ACHN (cell line): ENCODE results near the gene B3GAT1.
"Not testable (repeated sequence)": the region's sequence is repeated elsewhere in the genome, so short reads cannot be mapped to it uniquely, and the experiment has no call there.

Experiments used
- DNase-seq: peaks from one replicate; pipeline ENCODE4 v3.0.0-alpha.2; 2015
- in situ Hi-C: cut with HindIII; loops from 2 replicates; pipeline ENCODE4 v1.10.0; 2017; ENCODE audit warnings: low sequenced_read_pairs, low pct_ligation_motif_present, low pct_unique_long_range_greater_than_20kb

Gene B3GAT1

DNA sequence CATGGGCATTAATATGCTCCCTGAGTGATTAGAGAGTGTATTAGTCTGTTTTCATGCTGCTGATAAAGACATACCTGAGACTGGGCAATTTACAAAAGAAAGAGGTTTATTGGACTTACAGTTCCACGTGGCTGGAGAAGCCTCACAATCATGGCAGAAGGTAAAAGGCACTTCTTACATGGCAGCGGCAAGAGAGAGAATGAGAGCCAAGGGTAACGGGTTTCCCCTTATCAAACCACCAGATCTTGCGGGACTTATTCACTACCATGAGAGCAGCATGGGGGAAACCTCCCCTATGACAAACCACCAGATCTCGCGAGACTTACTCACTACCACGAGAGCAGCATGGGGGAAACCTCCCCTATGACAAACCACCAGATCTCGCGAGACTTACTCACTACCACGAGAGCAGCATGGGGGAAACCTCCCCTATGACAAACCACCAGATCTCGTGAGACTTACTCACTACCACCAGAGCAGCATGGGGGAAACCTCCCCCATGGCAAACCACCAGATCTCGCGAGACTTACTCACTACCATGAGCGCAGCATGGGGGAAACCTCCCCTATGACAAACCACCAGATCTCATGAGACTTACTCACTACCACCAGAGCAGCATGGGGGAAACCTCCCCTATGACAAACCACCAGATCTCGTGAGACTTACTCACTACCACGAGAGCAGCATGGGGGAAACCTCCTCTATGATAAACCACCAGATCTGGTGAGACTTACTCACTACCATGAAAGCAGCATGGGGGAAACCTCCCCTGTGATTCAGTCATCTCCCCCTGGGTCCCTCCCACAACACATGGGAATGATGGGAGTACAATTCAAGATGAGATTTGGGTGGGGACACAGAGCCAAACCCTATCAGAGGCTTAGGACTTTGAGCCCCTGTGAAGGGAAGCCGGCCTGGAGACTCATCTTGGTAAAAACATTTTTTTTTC lies 32.4 kb upstream of the B3GAT1 start:
- DNase-seq, result not testable (repeated sequence)

DNA sequence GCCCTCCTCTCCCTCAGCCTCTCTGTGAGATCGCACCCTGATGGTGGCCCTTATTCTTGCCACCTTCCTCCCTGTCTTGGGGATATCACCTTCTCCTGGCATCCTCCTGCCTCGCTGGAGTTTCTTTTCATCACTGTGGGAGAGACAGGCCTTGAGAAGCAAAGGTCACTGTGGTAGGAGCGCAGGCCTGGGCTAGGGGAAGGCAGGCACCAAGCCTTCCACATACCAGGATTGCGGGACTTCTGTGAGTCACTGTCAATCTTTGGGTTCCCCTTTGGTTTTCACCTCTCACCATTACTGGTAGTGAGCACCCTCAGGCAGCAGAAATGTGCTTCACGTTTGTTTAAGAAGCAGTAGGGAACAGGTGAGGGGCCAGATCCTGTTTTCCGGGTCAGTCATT lies 31.2 kb upstream of the B3GAT1 start:
- in situ Hi-C loops, result no loop called here
- DNase-seq, result no peak

More for the DNA sequence above, 32.4 kb upstream of the B3GAT1 start:
- in situ Hi-C loops, result not testable (repeated sequence)

DNA sequence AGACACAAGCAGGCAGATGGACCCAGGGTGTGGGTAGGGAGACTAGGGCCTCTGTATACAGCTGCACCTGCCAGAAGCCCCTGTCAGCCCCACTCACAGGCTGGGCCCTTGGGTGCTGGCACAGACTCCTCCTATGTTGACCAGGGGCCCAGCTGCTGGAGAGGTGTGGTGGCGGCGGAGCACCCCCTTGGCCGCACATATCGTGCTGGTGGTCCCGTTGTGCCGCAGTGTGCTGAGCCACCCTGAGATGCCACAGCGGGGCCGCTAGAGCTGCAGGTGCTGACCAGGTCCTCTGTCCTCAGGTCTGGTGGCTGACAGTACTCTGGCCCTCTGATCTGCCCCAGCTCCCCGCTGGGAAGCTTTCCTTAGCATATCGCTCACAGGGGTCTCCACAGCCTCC lies 30.2 kb upstream of the B3GAT1 start:
- in situ Hi-C loops, result no loop called here
- DNase-seq, result no peak

DNA sequence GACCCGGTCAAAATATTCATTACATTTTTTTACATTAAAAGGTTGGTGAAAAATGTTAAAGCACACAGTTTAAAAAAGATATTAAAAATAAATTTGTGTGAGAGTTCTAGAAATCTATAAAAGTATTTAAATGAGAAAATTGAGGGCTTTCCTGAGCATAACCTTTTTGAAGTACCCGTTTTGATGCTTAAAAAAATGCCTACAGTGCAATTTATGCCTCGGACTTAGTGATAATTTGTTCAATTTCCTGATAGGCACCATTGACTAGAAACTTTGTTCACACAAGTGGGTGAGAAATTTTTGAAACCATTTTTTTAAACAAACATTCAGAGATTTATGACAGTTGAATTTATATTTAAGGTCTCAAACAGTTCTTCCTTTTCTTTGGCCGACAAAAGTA lies 29.7 kb upstream of the B3GAT1 start:
- DNase-seq, result no peak
- in situ Hi-C loops, result no loop called here

DNA sequence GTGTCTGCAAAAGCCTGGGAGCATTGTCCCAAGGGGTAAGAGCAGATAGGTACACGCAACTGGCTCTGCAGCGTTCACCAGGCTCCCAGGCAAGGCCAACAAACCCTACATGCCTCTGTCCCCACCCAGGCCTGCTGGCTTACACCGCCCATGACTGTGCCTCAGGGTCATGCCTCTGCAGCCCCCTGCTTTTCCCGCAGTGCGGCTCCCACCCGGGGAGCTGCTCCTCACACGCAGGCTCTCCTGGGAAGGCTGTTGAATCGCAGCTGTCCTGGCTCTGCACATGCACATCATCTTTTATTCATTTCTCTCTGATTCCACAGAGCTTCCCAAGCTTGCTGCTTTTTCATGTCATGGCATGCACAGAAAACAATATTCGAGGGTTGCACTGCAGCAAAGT lies 29.2 kb upstream of the B3GAT1 start:
- in situ Hi-C loops, result no loop called here
- DNase-seq, result no peak

DNA sequence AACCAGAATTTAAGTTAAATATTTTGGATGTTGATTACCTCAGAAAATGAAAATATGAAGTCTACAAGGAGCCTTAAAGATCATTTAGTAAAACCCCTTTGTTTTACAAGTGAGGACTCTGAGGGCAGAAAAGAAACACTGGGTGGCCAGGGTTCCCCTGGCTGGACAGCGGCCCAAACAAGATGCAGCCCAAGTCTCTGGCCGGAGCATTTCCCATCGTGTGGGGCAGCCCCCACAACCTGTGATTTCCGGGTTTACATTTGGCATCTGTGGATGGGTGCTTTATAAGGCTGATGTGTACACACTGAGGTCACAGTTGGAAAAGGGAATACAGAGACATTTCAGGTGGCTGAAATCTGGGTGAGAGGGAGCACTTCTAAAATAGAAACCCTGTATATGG lies 28.8 kb upstream of the B3GAT1 start:
- in situ Hi-C loops, result no loop called here
- DNase-seq, result no peak

DNA sequence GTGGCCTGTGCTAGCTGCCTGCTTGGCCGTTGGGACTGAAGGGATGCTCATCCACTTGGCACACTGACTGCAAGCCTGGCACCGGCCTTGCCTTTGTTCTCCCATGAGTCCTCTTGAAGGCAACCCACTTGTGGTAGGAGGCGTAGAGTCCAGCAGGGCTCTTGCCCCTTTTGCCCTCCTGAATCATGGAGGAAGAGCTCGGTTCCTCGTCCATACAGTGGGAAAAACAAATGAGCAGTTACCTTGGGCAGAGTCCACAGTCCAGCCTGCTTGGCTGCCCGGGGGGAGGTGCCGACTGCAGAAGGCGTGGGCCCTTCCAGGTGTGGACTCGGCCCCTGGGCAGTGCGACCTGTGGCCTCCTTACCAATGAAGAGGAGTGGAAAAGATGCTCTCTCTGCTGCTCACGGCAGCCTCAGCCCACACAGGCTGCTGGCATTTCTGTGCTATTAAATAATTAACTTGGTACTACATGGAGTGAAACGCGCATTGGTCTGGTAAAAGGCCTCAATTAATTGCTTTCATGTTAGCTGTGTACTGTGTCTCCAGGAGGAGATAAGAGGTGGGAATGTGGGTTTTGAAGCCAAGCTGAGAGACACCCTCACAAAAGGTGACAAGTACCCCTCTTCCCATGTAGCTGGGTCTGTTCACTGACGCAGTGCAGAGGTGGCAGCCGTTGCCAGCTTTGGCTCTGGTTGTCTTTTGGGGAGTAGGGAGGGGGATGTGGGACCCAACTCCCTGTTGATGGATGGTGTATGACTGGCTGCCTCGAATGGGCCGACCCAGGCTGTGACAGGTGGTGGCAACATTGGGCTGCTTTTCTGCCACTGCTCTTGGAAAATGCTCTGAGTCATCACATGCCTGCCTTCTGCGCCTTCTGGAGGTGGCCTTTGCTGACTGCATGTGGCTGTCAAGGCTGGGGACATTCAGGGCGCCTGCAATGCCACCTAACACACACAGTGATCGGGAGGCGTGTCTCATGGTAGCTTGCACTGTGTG lies 26.8 kb upstream of the B3GAT1 start:
- no peak for DNase-seq
- in situ Hi-C loops, result no loop called here

DNA sequence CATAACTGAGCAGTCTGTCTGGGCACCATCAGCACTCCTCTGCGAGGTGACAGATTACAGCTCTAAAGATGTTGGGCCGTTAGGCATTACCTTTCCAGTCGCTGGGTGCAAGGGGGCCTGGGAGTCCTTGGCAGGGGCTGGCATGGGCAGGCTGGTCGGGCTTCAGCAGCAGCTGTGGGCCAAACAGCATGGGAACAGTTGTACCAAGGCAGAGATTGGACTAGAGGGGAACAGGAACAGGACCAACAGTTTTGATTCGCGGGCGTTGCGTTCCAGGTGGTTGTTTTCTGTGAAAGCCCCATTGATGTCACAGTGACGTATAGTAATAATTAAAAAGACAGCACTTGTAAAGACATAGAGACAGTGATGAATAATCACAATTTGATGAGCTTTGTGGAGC lies 25.8 kb upstream of the B3GAT1 start:
- DNase-seq, result no peak
- in situ Hi-C loops, result no loop called here

DNA sequence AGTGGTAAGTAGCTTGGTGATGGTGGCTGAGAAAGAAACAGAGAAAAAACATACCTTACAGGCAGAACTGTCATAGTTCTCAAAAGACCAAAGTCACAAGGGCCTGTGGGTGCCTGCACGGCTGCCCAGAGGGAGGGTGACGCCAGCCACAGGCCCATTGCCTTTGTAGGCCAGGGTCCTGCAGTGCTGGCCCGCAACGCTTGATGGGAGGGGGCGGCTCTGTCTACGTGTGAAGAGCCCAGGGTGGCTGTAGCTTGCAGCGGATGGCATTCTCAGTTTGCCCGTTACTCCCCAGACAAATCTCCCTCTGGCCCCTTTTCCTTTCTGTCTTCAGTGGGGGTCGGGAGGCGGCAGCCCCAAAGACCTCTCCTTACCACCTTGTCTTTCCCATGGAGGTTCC lies 24.7 kb upstream of the B3GAT1 start:
- DNase-seq, result no peak
- in situ Hi-C loops, result no loop called here

DNA sequence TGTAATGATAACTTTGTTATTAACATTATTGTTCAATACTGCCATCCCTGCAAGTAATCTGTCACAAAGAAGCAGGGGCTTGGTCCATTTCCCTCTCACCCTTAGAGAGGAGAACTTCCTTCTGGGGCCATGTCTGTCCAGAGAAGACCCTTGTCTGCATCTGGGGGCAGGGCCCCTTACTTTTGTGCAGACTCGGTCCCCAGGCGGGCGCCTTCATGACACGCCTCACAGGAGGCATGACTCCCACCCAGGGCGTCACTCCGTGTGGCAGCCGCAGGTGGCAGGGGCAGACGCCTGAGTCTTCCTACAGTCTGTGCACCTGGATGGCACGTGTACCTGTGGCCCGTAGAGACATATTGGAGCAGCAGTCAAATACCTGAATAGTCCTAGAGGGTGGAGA lies 21.8 kb upstream of the B3GAT1 start:
- no peak for DNase-seq
- in situ Hi-C loops, result no loop called here

DNA sequence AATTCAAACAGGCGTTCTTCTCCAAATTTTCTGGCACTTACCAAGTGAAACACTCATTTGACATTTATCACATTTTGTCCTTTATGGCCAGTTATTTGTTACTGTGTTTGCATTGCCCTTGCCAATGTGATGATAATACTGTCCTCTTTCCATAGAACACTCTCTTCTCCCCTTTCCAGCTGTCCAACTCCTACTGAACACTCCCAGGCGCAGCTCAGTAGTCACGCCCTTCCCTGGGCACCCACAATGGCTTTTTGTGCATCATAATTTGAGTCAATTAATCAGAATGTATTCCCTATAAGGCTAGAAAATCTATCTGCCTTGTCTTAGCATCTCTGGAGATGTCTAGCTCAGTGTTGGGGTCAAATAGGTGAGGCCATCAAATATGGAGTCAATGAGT lies 21.2 kb upstream of the B3GAT1 start:
- in situ Hi-C loops, result no loop called here

DNA sequence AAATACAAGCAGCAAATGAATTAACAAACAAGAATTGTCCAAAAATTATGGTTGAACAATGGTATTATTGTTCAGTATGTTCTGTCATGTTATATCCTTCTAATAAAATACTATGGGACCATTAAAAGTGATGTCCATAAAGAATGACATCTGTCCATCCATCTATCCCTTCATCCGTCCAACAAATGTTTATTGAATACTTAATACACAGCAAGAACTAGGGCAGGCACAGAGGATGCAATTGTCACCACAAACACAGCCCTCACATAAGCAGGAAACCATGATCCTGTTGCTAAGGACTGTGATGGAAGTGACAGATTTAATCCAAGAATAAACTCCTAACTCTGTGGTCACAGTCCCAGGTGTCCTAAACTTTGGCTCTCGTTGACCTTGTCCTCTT lies 20.7 kb upstream of the B3GAT1 start:
- no peak for DNase-seq
- in situ Hi-C loops, result no loop called here

More for the DNA sequence above, 21.2 kb upstream of the B3GAT1 start:
- no peak for DNase-seq

DNA sequence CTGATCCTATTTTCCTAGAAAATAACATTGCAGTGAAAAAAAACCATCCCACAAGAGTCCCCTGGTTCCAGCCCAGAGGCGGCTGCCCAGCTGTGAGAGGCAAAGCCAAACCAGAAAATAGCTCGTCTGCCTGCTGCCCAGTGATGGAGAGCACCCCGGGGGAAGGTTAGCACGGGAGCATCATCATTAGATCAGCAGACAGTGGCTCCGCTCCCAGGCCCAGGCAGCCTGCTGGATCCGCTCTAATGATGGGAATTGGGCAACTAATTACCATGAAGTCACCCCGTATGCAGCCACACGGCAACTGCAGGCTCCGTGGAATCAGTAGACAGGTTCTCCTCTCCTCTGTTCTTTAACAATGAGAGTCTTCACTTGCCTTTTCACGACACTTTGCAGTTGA lies 17.1 kb upstream of the B3GAT1 start:
- in situ Hi-C loops, result no loop called here
- DNase-seq, result no peak

DNA sequence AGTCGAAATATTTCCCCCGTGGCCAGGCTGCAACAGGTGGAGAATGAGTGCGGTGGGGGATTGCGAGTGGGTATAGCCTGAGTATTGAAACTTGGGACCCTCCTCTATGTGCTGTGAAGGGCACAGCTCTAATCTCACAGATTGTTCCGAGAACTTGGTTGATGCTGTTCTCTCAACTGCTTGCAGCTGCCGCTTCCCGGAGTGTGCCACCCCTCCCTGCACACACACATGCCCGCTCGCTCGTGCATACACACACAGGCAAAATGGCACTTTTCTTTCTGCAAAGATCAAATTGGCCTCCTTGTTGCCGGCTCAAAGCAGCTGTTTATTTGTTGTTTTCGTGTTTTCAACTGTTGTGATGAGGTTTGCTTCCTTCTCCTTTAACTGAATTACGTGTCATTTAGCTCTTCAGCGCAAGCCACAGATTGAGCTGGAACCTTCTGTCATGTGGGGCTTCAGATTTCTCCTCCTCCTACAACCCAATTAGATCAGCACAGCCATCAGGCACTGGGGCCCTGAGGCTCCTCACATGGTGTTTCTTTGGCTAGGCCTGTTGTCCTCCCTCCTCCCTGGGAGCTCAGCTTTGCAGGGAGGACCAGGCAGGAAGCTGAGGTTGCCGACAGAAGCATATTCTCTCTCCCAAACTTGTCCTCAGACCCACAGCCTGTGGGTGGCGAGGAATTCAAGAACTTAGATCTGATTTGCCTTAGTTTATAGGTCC lies 13.9 kb upstream of the B3GAT1 start:
- no peak for DNase-seq
- in situ Hi-C loops, result no loop called here

DNA sequence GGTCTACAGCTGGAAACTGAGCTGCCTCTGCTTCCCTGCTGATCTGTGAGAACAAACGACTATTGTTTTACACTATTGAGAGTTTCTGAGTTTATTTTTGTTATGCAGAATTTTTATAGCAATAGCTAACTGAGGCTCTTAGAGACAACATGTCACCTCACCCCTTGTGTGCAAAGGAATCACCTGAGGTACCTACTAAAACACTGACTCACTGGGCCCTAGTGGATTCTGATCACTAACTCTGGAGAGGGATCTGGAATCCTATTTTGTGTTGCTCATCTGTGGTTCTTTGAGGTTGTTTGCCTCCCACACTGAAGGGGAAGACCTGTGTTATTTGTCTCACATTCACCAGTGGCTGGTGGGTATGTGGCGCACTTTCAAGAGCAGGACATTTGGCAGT lies 13.4 kb upstream of the B3GAT1 start:
- no peak for DNase-seq
- in situ Hi-C loops, result no loop called here

DNA sequence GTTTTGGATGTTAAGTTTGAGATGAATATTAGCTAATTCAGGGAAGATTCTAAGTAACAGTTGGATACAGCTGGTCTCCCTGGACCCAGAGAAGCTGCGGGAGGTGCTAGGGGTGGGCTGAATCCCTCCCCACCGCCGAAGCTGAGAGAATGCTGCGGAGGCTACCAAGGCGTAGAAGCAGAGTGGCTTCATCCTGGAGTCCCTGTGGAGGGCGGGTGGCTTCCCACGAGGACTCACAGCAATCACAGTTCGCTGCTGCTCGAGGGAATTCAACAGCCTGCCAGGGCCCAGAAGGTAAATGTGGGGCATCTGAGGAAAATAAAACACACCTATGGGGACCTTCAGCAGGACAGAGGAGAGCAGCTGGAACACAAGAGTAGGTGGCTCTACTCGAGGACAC lies 11.1 kb upstream of the B3GAT1 start:
- in situ Hi-C loops, result no loop called here

DNA sequence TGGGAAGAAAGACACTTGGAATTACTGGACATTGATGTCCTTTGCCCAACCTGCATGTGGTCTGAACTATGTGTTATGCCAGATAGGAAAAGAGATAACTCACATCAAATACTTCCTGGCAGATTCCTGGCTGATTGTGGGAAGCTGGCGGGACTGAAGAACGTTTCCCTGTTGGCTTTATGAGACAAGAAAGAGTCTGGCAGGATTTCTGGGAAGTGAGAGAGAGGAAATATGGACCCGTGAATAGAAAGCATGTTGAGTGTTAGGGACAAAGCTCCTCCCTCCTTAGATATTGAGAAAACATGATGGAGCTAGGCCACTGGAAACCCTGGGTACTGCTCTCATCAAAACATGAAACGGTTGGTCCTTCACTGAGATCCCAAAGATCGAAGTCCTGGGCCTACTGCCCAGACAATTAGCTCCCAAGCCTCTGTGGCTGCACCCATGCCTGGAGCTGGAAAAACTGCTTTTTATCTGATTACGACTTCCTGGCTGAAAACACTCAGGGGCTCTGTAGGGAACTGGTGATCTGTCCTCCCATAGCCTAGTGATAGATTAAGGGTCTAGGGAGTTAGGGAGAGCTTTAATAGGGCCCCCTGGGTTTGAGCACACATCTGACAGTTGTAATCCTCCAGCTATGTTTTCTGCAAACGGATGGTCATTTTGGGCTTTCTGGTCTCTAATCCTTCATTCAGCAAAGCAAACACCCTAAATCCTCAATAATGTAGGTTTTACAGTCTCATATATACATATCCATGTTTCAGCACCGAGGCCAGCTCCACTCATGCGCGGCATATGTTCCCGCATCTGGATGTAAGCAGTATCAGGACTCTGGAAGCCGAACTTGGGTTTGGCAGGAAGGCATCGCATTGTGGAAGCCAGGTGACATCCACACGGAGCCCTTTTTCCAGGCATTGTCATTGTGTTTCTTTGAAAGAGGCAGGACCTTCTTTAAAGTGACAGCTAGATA lies 6.1 kb upstream of the B3GAT1 start:
- DNase-seq, result no peak
- in situ Hi-C loops, result no loop called here

More for the DNA sequence above, 11.1 kb upstream of the B3GAT1 start:
- DNase-seq, result no peak

DNA sequence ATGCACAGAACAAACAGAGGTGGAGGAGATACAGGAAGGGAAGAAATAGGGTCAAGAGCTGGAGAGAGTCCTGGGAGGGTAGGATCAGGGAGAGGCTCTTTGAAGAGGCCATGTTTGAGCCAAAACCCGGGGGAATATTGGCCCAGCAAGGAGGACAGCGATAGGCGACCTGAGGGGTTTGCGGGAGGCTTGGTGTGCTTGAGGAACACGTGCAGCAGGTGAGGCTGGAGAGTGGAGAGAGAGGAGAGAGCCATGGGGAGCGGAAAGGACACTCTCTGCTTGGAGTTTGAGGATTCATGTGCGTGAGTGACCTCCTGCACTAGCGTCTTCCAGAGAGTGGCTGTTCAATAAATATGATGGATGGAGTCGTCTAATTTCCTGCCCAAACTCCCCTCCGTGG lies 4.7 kb upstream of the B3GAT1 start:
- in situ Hi-C loops, result no loop called here
- no peak for DNase-seq
